GM12865 (cell line): ENCODE data around the gene MRPL50.
A peak's percentile ranks its signal among the peaks of the same experiment; 100 is the strongest.
"Not testable (repeated sequence)": the region's sequence is repeated elsewhere in the genome, so short reads cannot be mapped to it uniquely, and the experiment has no call there.

Experiments
- DNase-seq: peaks from one replicate; pipeline ENCODE4 v3.0.0; 2010; ENCODE audit warnings: low read depth
- H3K4me3 ChIP-seq: 2 replicates; pipeline ENCODE4 v1.5.1; 2011; ENCODE audit warnings: mild to moderate bottlenecking, low read depth, low read length, control low read depth
- CTCF ChIP-seq: IDR thresholded peaks from 2 replicates; pipeline ENCODE4 v1.5.1; 2011; ENCODE audit warnings: low read length, control low read depth, low read depth, inconsistent platforms; ENCODE audit not compliant: insufficient read depth; ENCODE audit errors: missing control alignments

Gene MRPL50

GRCh38 chr9:101388507-101388993 lies 9.9 kb downstream of the MRPL50 start:
- no peak for DNase-seq
- no peak for TF ChIP-seq CTCF
- H3K4me3 ChIP-seq: no peak overlapping the region

- peak; percentile 28 for DNase-seq
- peak; percentile 48 for TF ChIP-seq CTCF
- H3K4me3 ChIP-seq: no peak overlapping the region
Measured at GRCh38 chr9:101387871-101388506, 10.4 kb downstream of the MRPL50 start.

GRCh38 chr9:101384873-101385536 lies 13.4 kb downstream of the MRPL50 start, which contains the start of gene BAAT:
TSS of gene BAAT (minus strand) at chr9:101385006. CDS start at chr9:101371404, 13,602 bp downstream.
- H3K4me3 ChIP-seq, DNase-seq: not testable (repeated sequence)

GRCh38 chr9:101383361-101383760 lies 15.1 kb downstream of the MRPL50 start:
- no peak for TF ChIP-seq CTCF
- no peak for DNase-seq
- H3K4me3 ChIP-seq: no peak overlapping the region

GRCh38 chr9:101381833-101382342 lies 16.5 kb downstream of the MRPL50 start:
- no peak for DNase-seq
- no peak for TF ChIP-seq CTCF
- no peak overlapping the region for H3K4me3 ChIP-seq

- DNase-seq: no peak
- TF ChIP-seq CTCF: no peak
Measured at GRCh38 chr9:101381118-101381517, 17.3 kb downstream of the MRPL50 start.

GRCh38 chr9:101380295-101380694 lies 18.1 kb downstream of the MRPL50 start:
- no peak overlapping the region for H3K4me3 ChIP-seq
- no peak for DNase-seq
- TF ChIP-seq CTCF: no peak

More at GRCh38 chr9:101381118-101381517, 17.3 kb downstream of the MRPL50 start:
- H3K4me3 ChIP-seq: no peak overlapping the region
